ENCODE results near the gene ATP5MC2.

- TF ChIP-seq CTCF (conservative IDR thresholded peaks at IDR 0.05; ENCODE audit: low read depth, low read length) (no peak), EZH2 (IDR thresholded peaks at IDR 0.05; ENCODE audit: low read length, unreplicated experiment) (no peak)
Observed at GRCh38 chr12:53644133-53644532, 31.8 kb downstream of the ATP5MC2 start.
